HUES6 (cell line): ENCODE measurements around the gene PFAS.
"Not testable (repeated sequence)": the region's sequence is repeated elsewhere in the genome, so short reads cannot be mapped to it uniquely, and the experiment has no call there.

Experiments
- H3K27ac ChIP-seq: 2 replicates; pipeline ENCODE4 v1.7.0; 2013; ENCODE audit warnings: low read depth, mild to moderate bottlenecking, low read length, inconsistent platforms
- H3K27me3 ChIP-seq: 2 replicates; pipeline ENCODE4 v1.6.1; 2013; ENCODE audit warnings: low read length; ENCODE audit not compliant: control insufficient read depth, insufficient read depth
- H3K36me3 ChIP-seq: 2 replicates; pipeline ENCODE4 v1.6.1; 2013; ENCODE audit warnings: low read length; ENCODE audit not compliant: control insufficient read depth, insufficient read depth
- H3K4me1 ChIP-seq: 2 replicates; pipeline ENCODE4 v1.6.1; 2013; ENCODE audit warnings: low read length; ENCODE audit not compliant: control insufficient read depth, insufficient read depth
- H3K4me3 ChIP-seq: 2 replicates; pipeline ENCODE4 v1.5.1; 2013; ENCODE audit warnings: low read depth, low read length
- H3K9ac ChIP-seq: one replicate; pipeline ENCODE4 v1.6.1; 2013; ENCODE audit warnings: mild to moderate bottlenecking, low read length
- H3K9me3 ChIP-seq: 2 replicates; pipeline ENCODE4 v1.6.1; 2013; ENCODE audit warnings: low read depth, low read length; ENCODE audit not compliant: control insufficient read depth, insufficient read depth

Gene PFAS

GRCh38 chr17:8231701-8232100 lies 17.4 kb upstream of the PFAS start:
- H3K36me3 ChIP-seq = peaks cover 97% of the 10 kb centered on the region
- H3K4me1 ChIP-seq = peaks cover 6% of the 10 kb centered on the region; the same call in 1 of the 2 replicates
- no peak overlapping the region for H3K9ac ChIP-seq
- H3K4me3 ChIP-seq = no peak overlapping the region
- no peaks in the 10 kb centered on the region for H3K9me3 ChIP-seq
- no peak overlapping the region for H3K27ac ChIP-seq
- no peaks in the 10 kb centered on the region for H3K27me3 ChIP-seq

GRCh38 chr17:8234361-8235270 lies 14.5 kb upstream of the PFAS start:
- no peak overlapping the region for H3K9ac ChIP-seq
- H3K9me3 ChIP-seq = no peaks in the 10 kb centered on the region
- no peak overlapping the region for H3K4me3 ChIP-seq
- no peaks in the 10 kb centered on the region for H3K27me3 ChIP-seq
- H3K27ac ChIP-seq = no peak overlapping the region
- H3K4me1 ChIP-seq = no peaks in the 10 kb centered on the region
- H3K36me3 ChIP-seq = peaks cover 94% of the 10 kb centered on the region

- Histone ChIP-seq H3K9me3 (no peaks in the 10 kb centered on the region), H3K4me3 (no peak overlapping the region), H3K27me3 (no peaks in the 10 kb centered on the region), H3K9ac (no peak overlapping the region), H3K36me3 (peaks cover 88% of the 10 kb centered on the region), H3K4me1 (no peaks in the 10 kb centered on the region), H3K27ac (no peak overlapping the region)
Observed at GRCh38 chr17:8235676-8236075, 13.4 kb upstream of the PFAS start.

- H3K4me3 ChIP-seq = no peak overlapping the region
- H3K9me3 ChIP-seq = no peaks in the 10 kb centered on the region
- H3K4me1 ChIP-seq = no peaks in the 10 kb centered on the region
- H3K27me3 ChIP-seq = no peaks in the 10 kb centered on the region
- H3K9ac ChIP-seq = no peak overlapping the region
- no peak overlapping the region for H3K27ac ChIP-seq
- peaks cover 79% of the 10 kb centered on the region for H3K36me3 ChIP-seq
Observed at GRCh38 chr17:8237175-8237574, 11.9 kb upstream of the PFAS start.

- no peaks in the 10 kb centered on the region for H3K9me3 ChIP-seq
- H3K27ac ChIP-seq = no peak overlapping the region
- H3K27me3 ChIP-seq = no peaks in the 10 kb centered on the region
- no peak overlapping the region for H3K9ac ChIP-seq
- H3K4me3 ChIP-seq = no peak overlapping the region
- H3K36me3 ChIP-seq = peaks cover 72% of the 10 kb centered on the region
- no peaks in the 10 kb centered on the region for H3K4me1 ChIP-seq
Observed at GRCh38 chr17:8237886-8238285, 11.2 kb upstream of the PFAS start.

- H3K4me1 ChIP-seq = no peaks in the 10 kb centered on the region
Observed at GRCh38 chr17:8243827-8244226, 5.3 kb upstream of the PFAS start.

GRCh38 chr17:8244768-8245167 lies 4.3 kb upstream of the PFAS start:
- Histone ChIP-seq H3K36me3 (peaks cover 12% of the 10 kb centered on the region), H3K9ac (no peak overlapping the region)

More at GRCh38 chr17:8243827-8244226, 5.3 kb upstream of the PFAS start:
- Histone ChIP-seq H3K9ac (no peak overlapping the region), H3K9me3 (no peaks in the 10 kb centered on the region; the same call in 1 of the 2 replicates), H3K27me3 (no peaks in the 10 kb centered on the region), H3K4me3 (no peak overlapping the region), H3K36me3 (peaks cover 20% of the 10 kb centered on the region), H3K27ac (no peak overlapping the region)

GRCh38 chr17:8249621-8250500 lies 772 bp downstream of the PFAS start:
- Histone ChIP-seq H3K9me3 (no peaks in the 10 kb centered on the region; the same call in 1 of the 2 replicates), H3K4me1 (peaks cover 4% of the 10 kb centered on the region), H3K36me3 (peaks cover 18% of the 10 kb centered on the region), H3K27me3 (no peaks in the 10 kb centered on the region), H3K27ac (peak overlapping the region; percentile 78), H3K4me3 (peak overlapping the region; percentile 85), H3K9ac (peak overlapping the region; percentile 98)

More at GRCh38 chr17:8244768-8245167, 4.3 kb upstream of the PFAS start:
- H3K27ac ChIP-seq = no peak overlapping the region
- H3K9me3 ChIP-seq = no peaks in the 10 kb centered on the region; the same call in 1 of the 2 replicates
- H3K4me3 ChIP-seq = no peak overlapping the region
- H3K27me3 ChIP-seq = no peaks in the 10 kb centered on the region
- H3K4me1 ChIP-seq = no peaks in the 10 kb centered on the region

- H3K4me3 ChIP-seq, H3K27me3 ChIP-seq: not testable (repeated sequence)
Observed at GRCh38 chr17:8251411-8251810, 2.3 kb downstream of the PFAS start.

GRCh38 chr17:8253801-8254200 lies 4.7 kb downstream of the PFAS start:
- Histone ChIP-seq H3K27me3 (no peaks in the 10 kb centered on the region), H3K4me1 (peaks cover 4% of the 10 kb centered on the region), H3K9ac (no peak overlapping the region), H3K9me3 (no peaks in the 10 kb centered on the region), H3K4me3 (no peak overlapping the region), H3K36me3 (peaks cover 51% of the 10 kb centered on the region), H3K27ac (no peak overlapping the region)

More at GRCh38 chr17:8251411-8251810, 2.3 kb downstream of the PFAS start:
- H3K9ac ChIP-seq, H3K4me1 ChIP-seq, H3K27ac ChIP-seq, H3K9me3 ChIP-seq: not testable (repeated sequence)
- H3K36me3 ChIP-seq = peaks cover 31% of the 10 kb centered on the region

GRCh38 chr17:8254881-8255280 lies 5.8 kb downstream of the PFAS start:
- Histone ChIP-seq H3K27me3 (no peaks in the 10 kb centered on the region), H3K27ac (no peak overlapping the region), H3K36me3 (peaks cover 62% of the 10 kb centered on the region), H3K9ac (no peak overlapping the region), H3K4me1 (peaks cover 4% of the 10 kb centered on the region), H3K4me3 (no peak overlapping the region), H3K9me3 (no peaks in the 10 kb centered on the region)
